HCT116 (cell line): ENCODE data around the gene BRMS1L. TPM values are rescaled to one million over a fixed set of nuclear protein-coding genes. Genes with fewer than 3 reads are reported as not detected.
"Not testable (repeated sequence)": the region's sequence is repeated elsewhere in the genome, so short reads cannot be mapped to it uniquely, and the experiment has no call there.

ENCODE experiments used
- ATAC-seq: fragments of 200-7000 bp; cut with Tn5 transposase; 2 replicates; pipeline ENCODE4 v1.9.1; 2020; ENCODE audit warnings: mild to moderate bottlenecking, moderate library complexity
- BruUV-seq: library from RNA; stranded (reverse); fragments of 400-500 nt; replicated peaks from 2 replicates; lab custom pipeline; 2021; lab: Mats Ljungman, UMichigan
- CTCF ChIA-PET: fragments of 300-600 bp; sonication (Branson Sonifier 250); formaldehyde crosslinking; loops from one replicate; lab custom pipeline; 2021; ENCODE audit warnings: antibody characterized with exemption; lab: Charles Lee
- POLR2A ChIA-PET: fragments of 300-600, 350-600 bp; sonication (Branson Sonifier 250); formaldehyde crosslinking; loops from one replicate; lab custom pipeline; 2021; ENCODE audit warnings: antibody characterized with exemption; lab: Charles Lee
- RAD21 ChIA-PET, 2 experiments: fragments of 300-600 bp; sonication (Branson Sonifier 250); formaldehyde crosslinking; loops; one replicate each; lab custom pipeline; 2023; ENCODE audit warnings: low total read pairs in 2 of 2; ENCODE audit not compliant: uncharacterized antibody in 2 of 2, unreplicated experiment in 2 of 2, low non-redundant PET in 1 of 2; lab: Charles Lee
- DNase-seq: peaks from one replicate; pipeline ENCODE4 v3.0.0-alpha.2; 2010; ENCODE audit warnings: low read depth, low spot score
- H2AFZ ChIP-seq: fragments of 200-600 bp; shearing (Covaris generic), sonication (generic); 2 replicates; pipeline ENCODE4 v1.6.1; 2017; ENCODE audit warnings: low read depth, mixed run types, mixed read lengths, antibody characterized with exemption, low read length; ENCODE audit not compliant: poor library complexity, severe bottlenecking
- H3K27ac ChIP-seq: 2 replicates; pipeline ENCODE4 v1.5.1; 2012; ENCODE audit warnings: low read depth, low read length
- H3K27me3 ChIP-seq: fragments of 200-600 bp; sonication (generic); 2 replicates; pipeline ENCODE4 v1.6.1; 2016; ENCODE audit warnings: mixed run types, low read length, mixed read lengths; ENCODE audit not compliant: insufficient read depth
- H3K36me3 ChIP-seq, 2 experiments: fragments of 200-500 bp in 1 of 2; fragments of 200-600 bp in 1 of 2; sonication (Bioruptor generic) in 1 of 2; sonication (generic) in 1 of 2; 2 replicates each; pipeline versions ENCODE4 v1.5.1 to v1.6.1; 2014 to 2016; ENCODE audit warnings: low read length in 2 of 2, inconsistent platforms in 1 of 2, mixed read lengths in 1 of 2, mixed run types in 1 of 2; ENCODE audit not compliant: insufficient read depth in 2 of 2, control insufficient read depth in 1 of 2
- H3K4me1 ChIP-seq, 2 experiments: fragments of 200-600 bp in 1 of 2; sonication (generic) in 1 of 2; 2 replicates each; pipeline versions ENCODE4 v1.5.1 to v1.6.1; 2012 to 2017; ENCODE audit warnings: low read length in 2 of 2, inconsistent platforms in 1 of 2, mild to moderate bottlenecking in 1 of 2, mixed read lengths in 1 of 2, mixed run types in 1 of 2, moderate library complexity in 1 of 2; ENCODE audit not compliant: insufficient read depth in 2 of 2, control insufficient read depth in 1 of 2
- H3K4me2 ChIP-seq: fragments of 200-600 bp; sonication (generic); 2 replicates; pipeline ENCODE4 v1.6.1; 2017; ENCODE audit warnings: mixed run types, low read length, mixed read lengths
- H3K4me3 ChIP-seq, 2 experiments: fragments of 200-600 bp in 1 of 2; sonication (generic) in 1 of 2; replicated peaks in 1 of 2; 2 replicates each; pipeline ENCODE4 v1.5.1; 2011 to 2016; ENCODE audit warnings: low read length in 2 of 2, control low read depth in 1 of 2, low read depth in 1 of 2, mild to moderate bottlenecking in 1 of 2, mixed read lengths in 1 of 2, mixed run types in 1 of 2
- H3K79me2 ChIP-seq: fragments of 200-600 bp; sonication (generic); 2 replicates; pipeline ENCODE4 v1.6.1; 2017; ENCODE audit warnings: mild to moderate bottlenecking, mixed run types, low read length, moderate library complexity, mixed read lengths; ENCODE audit not compliant: insufficient read depth
- H3K9ac ChIP-seq: fragments of 200-600 bp; sonication (generic); 2 replicates; pipeline ENCODE4 v1.6.1; 2016; ENCODE audit warnings: low read length, mixed read lengths
- H3K9me2 ChIP-seq: fragments of 200-600 bp; sonication (generic), shearing (Covaris generic); 2 replicates; pipeline ENCODE4 v1.6.1; 2017; ENCODE audit warnings: mixed run types, mild to moderate bottlenecking, moderate library complexity; ENCODE audit not compliant: insufficient read depth
- H3K9me3 ChIP-seq, 2 experiments: fragments of 200-500 bp in 1 of 2; fragments of 200-600 bp in 1 of 2; sonication (Bioruptor generic) in 1 of 2; sonication (generic) in 1 of 2; 2 replicates each; pipeline ENCODE4 v1.6.1; 2014 to 2017; ENCODE audit warnings: low read length in 2 of 2, mixed read lengths in 2 of 2, inconsistent platforms in 1 of 2, low read depth in 1 of 2, mild to moderate bottlenecking in 1 of 2, mixed run types in 1 of 2, moderate library complexity in 1 of 2; ENCODE audit not compliant: control insufficient read depth in 1 of 2, insufficient read depth in 1 of 2
- H4K20me1 ChIP-seq: fragments of 200-600 bp; sonication (generic), shearing (Covaris generic); 2 replicates; pipeline ENCODE4 v1.6.1; 2017; ENCODE audit warnings: mixed run types, mild to moderate bottlenecking, moderate library complexity; ENCODE audit not compliant: insufficient read depth
- ATF3 ChIP-seq: IDR thresholded peaks from 2 replicates; pipeline ENCODE4 v1.6.1; 2012
- CBX3 ChIP-seq: IDR thresholded peaks from 2 replicates; pipeline ENCODE4 v1.6.1; 2012; ENCODE audit warnings: low read depth
- EGR1 ChIP-seq: IDR thresholded peaks from 2 replicates; pipeline ENCODE4 v1.6.1; 2012; ENCODE audit warnings: low read depth
- EZH2 ChIP-seq: fragments of 200-600 bp; sonication (generic); IDR thresholded peaks from 2 replicates; pipeline ENCODE4 v1.6.1; 2017; ENCODE audit warnings: antibody characterized with exemption, mixed run types
- EZH2phosphoT487 ChIP-seq: fragments of 200-600 bp; IDR thresholded peaks from 2 replicates; pipeline ENCODE4 v1.6.1; 2018; ENCODE audit warnings: antibody characterized with exemption, borderline replicate concordance
- FOSL1 ChIP-seq: IDR thresholded peaks from 2 replicates; pipeline ENCODE4 v1.6.1; 2012; ENCODE audit warnings: low read depth
- MAX ChIP-seq: IDR thresholded peaks from 2 replicates; pipeline ENCODE4 v1.6.1; 2012
- SIN3A ChIP-seq: IDR thresholded peaks from 2 replicates; pipeline ENCODE4 v1.6.1; 2012; ENCODE audit warnings: low read depth
- SP1 ChIP-seq: IDR thresholded peaks from 2 replicates; pipeline ENCODE4 v1.6.1; 2012; ENCODE audit warnings: low read depth
- SRF ChIP-seq: IDR thresholded peaks from 2 replicates; pipeline ENCODE4 v1.6.1; 2012; ENCODE audit warnings: low read depth
- TCF7L2 ChIP-seq: IDR thresholded peaks from 2 replicates; pipeline ENCODE4 v1.7.0; 2011; ENCODE audit warnings: borderline replicate concordance, inconsistent platforms; ENCODE audit not compliant: insufficient read depth, insufficient read length; ENCODE audit errors: extremely low read depth
- ZBTB33 ChIP-seq: IDR thresholded peaks from 2 replicates; pipeline ENCODE4 v1.6.1; 2011; ENCODE audit warnings: mild to moderate bottlenecking, low read length, moderate library complexity; ENCODE audit not compliant: insufficient replicate concordance; ENCODE audit errors: extremely low read depth
- ZNF274 ChIP-seq: fragments of 200-500 bp; sonication (Bioruptor generic); IDR thresholded peaks from 2 replicates; pipeline ENCODE4 v1.6.1; 2014; ENCODE audit warnings: mild to moderate bottlenecking, low read depth, low read length, inconsistent platforms
- intact Hi-C: fragments of 100-400 bp; cut with micrococcal nuclease; formaldehyde crosslinking; loops from 2 replicates; pipeline ENCODE4 v1.10.0; 2022
- total RNA-seq: library from RNA; stranded (reverse); gene quantifications from one replicate; pipeline ENCODE4 v1.2.1, GENCODE V29; 2021; ENCODE audit not compliant: unreplicated experiment

Gene BRMS1L
- total RNA-seq, 1 experiment from 2014 or later = 6.2 TPM

- no peak for TF ChIP-seq ZBTB33
- peak; percentile 15; the same call in 1 of the 2 replicates for TF ChIP-seq CBX3
- TF ChIP-seq SRF = no peak
- peak; percentile 69 for TF ChIP-seq SIN3A
- peak; percentile 84 for TF ChIP-seq SP1
- no peak for TF ChIP-seq EZH2
- no peak for TF ChIP-seq ATF3
- TF ChIP-seq EGR1 = peak; percentile 62; the same call in 1 of the 2 replicates
- no peak for TF ChIP-seq FOSL1
Observed at GRCh38 chr14:35826218-35826951, at the start of gene BRMS1L (continued).

- intact Hi-C loops = no loop called here
- CTCF ChIA-PET = no interaction called here
- no peaks in the 10 kb centered on the region for H3K9me3 ChIP-seq
- H2AFZ ChIP-seq = no peak overlapping the region
- no peak for TF ChIP-seq SIN3A
- no peak for TF ChIP-seq EZH2phosphoT487
- no peak for TF ChIP-seq MAX
- no peak for TF ChIP-seq FOSL1
- TF ChIP-seq TCF7L2 = no peak
- no peak for TF ChIP-seq ZNF274
- TF ChIP-seq SP1 = no peak
- TF ChIP-seq, all 23 proteins: peak for 0
- Histone ChIP-seq H3K27ac (no peak overlapping the region), H3K4me3 (no peak overlapping the region), H3K27me3 (no peaks in the 10 kb centered on the region), H4K20me1 (no peaks in the 10 kb centered on the region), H3K9me2 (no peaks in the 10 kb centered on the region), H3K79me2 (peaks cover 31% of the 10 kb centered on the region; the same call in 1 of the 2 replicates), H3K9ac (no peak overlapping the region), H3K4me1 (no peaks in the 10 kb centered on the region), H3K4me2 (no peak overlapping the region), H3K36me3 (no peaks in the 10 kb centered on the region)
- POLR2A ChIA-PET = no interaction called here
- ATAC-seq (no peak), DNase-seq (no peak)
- RAD21 ChIA-PET = no interaction called here
- no TSS peak for BruUV-seq
Observed at GRCh38 chr14:35776823-35777222, 49.3 kb upstream of the BRMS1L start.

- H3K9me2 ChIP-seq, H3K9ac ChIP-seq, H2AFZ ChIP-seq, H3K27ac ChIP-seq, RAD21 ChIA-PET, ATAC-seq, DNase-seq, H3K9me3 ChIP-seq, H3K4me2 ChIP-seq, POLR2A ChIA-PET, H4K20me1 ChIP-seq, H3K4me1 ChIP-seq, H3K4me3 ChIP-seq, CTCF ChIA-PET, H3K27me3 ChIP-seq, BruUV-seq, H3K36me3 ChIP-seq, intact Hi-C loops: not testable (repeated sequence)
- peaks cover 31% of the 10 kb centered on the region; the same call in 1 of the 2 replicates for H3K79me2 ChIP-seq
Observed at GRCh38 chr14:35777550-35777949, 48.6 kb upstream of the BRMS1L start.
